HG02870 (cell line): ENCODE measurements around the gene SIX1.

Source experiments
- ATAC-seq: cut with Tn5 transposase; IDR thresholded peaks from one replicate; pipeline ENCODE4 v1.9.1; 2021; ENCODE audit warnings: mild to moderate bottlenecking, moderate library complexity; ENCODE audit not compliant: unreplicated experiment

Gene SIX1

DNA sequence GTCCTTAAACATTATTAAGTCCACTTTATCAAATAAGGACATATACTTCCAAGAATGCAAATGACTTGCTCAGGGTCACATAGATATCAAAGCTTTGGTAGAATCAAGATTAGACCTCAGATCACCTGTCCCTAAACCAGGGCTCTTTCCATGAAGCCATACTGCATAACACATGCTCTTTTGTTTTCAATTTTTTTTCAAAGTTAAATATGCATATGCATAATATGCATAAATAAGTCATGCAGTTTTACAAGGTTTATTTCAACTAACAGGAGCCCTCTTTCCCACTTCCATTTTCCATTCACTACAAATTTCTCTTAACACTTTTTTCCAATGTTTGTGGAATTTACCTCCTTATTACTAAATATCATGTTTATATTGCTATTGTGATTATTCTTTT is 53.1 kb downstream of the SIX1 start:
- no peak for ATAC-seq

DNA sequence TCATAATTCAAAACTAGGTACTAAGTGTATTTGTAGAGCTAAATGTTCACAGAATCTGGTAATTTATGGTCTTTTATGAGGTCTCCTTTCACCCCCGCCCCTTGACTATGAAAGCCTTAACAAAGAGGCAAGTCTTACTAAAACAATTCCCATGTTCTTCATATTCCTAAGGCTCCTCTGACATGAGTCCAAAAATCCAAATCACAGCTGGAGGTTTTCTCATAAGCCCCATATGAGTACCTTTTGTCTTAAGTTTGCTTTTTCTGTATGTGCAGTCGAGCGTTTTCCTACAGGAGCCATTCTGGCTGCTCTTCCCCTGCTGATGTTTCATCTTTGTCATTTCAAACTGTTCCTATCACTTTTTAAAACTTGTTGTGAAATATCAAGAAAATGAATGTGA is 55.2 kb downstream of the SIX1 start:
- ATAC-seq, result no peak
